Astrocyte (in vitro differentiated cells and primary cell): ENCODE data around the gene STRN3. TPM values are rescaled to one million over a fixed set of nuclear protein-coding genes. Genes with fewer than 3 reads are reported as not detected.

ENCODE experiments used
- DNase-seq: peaks from one replicate; pipeline ENCODE4 v3.0.0-alpha.2; 2010; ENCODE audit warnings: low read depth
- FAIRE-seq: peaks from 2 replicates; lab custom pipeline; 2011; peaks lifted over from hg19 to GRCh38; lab: Jason Lieb, UNC
- H2AFZ ChIP-seq: 2 replicates; pipeline ENCODE4 v1.6.0; 2012; ENCODE audit warnings: low read depth, low read length, inconsistent platforms
- H3K27ac ChIP-seq: 2 replicates; pipeline ENCODE4 v1.5.1; 2011; ENCODE audit warnings: low read depth, low read length, inconsistent platforms
- H3K27me3 ChIP-seq: 2 replicates; pipeline ENCODE4 v1.6.0; 2011; ENCODE audit warnings: low read length, inconsistent platforms; ENCODE audit not compliant: insufficient read depth
- H3K36me3 ChIP-seq: 2 replicates; pipeline ENCODE4 v1.5.1; 2011; ENCODE audit warnings: low read length, inconsistent platforms; ENCODE audit not compliant: insufficient read depth
- H3K4me1 ChIP-seq: 2 replicates; pipeline ENCODE4 v1.5.1; 2011; ENCODE audit warnings: low read length, inconsistent platforms; ENCODE audit not compliant: insufficient read depth
- H3K4me2 ChIP-seq: 2 replicates; pipeline ENCODE4 v1.6.0; 2012; ENCODE audit warnings: low read length, inconsistent platforms
- H3K4me3 ChIP-seq: 2 replicates; pipeline ENCODE4 v1.5.1; 2011; ENCODE audit warnings: low read depth, mild to moderate bottlenecking, low read length, inconsistent platforms; ENCODE audit not compliant: insufficient read depth
- H3K79me2 ChIP-seq: 2 replicates; pipeline ENCODE4 v1.6.0; 2012; ENCODE audit warnings: mild to moderate bottlenecking, low read length, inconsistent platforms; ENCODE audit not compliant: insufficient read depth
- H3K9ac ChIP-seq: 2 replicates; pipeline ENCODE4 v1.6.0; 2012; ENCODE audit warnings: mild to moderate bottlenecking, low read length, inconsistent platforms
- H3K9me3 ChIP-seq: 2 replicates; pipeline ENCODE4 v1.5.1; 2012; ENCODE audit warnings: low read depth, mild to moderate bottlenecking, low read length, inconsistent platforms; ENCODE audit not compliant: insufficient read depth
- H4K20me1 ChIP-seq: 2 replicates; pipeline ENCODE4 v1.6.0; 2012; ENCODE audit warnings: low read length, inconsistent platforms; ENCODE audit not compliant: insufficient read depth
- H3K27ac Mint-ChIP-seq: one replicate; pipeline ENCODE4 v1.8.0; 2021; ENCODE audit warnings: mild to moderate bottlenecking, mixed read lengths; ENCODE audit not compliant: unreplicated experiment
- H3K27me3 Mint-ChIP-seq: one replicate; pipeline ENCODE4 v1.8.0; 2021; ENCODE audit warnings: low read depth, mixed read lengths; ENCODE audit not compliant: unreplicated experiment
- H3K36me3 Mint-ChIP-seq: one replicate; pipeline ENCODE4 v1.8.0; 2021; ENCODE audit warnings: low read depth, mixed read lengths; ENCODE audit not compliant: unreplicated experiment
- H3K4me1 Mint-ChIP-seq: one replicate; pipeline ENCODE4 v1.8.0; 2021; ENCODE audit warnings: low read depth, mixed read lengths; ENCODE audit not compliant: unreplicated experiment
- H3K4me3 Mint-ChIP-seq: one replicate; pipeline ENCODE4 v1.8.0; 2021; ENCODE audit warnings: mild to moderate bottlenecking, moderate library complexity, mixed read lengths; ENCODE audit not compliant: unreplicated experiment
- H3K9me3 Mint-ChIP-seq: one replicate; pipeline ENCODE4 v1.8.0; 2021; ENCODE audit warnings: mild to moderate bottlenecking, mixed read lengths; ENCODE audit not compliant: unreplicated experiment
- CTCF ChIP-seq: IDR thresholded peaks from 2 replicates; pipeline ENCODE4 v1.5.1; 2011; ENCODE audit warnings: low read depth, mild to moderate bottlenecking, inconsistent platforms, low read length, moderate library complexity; ENCODE audit not compliant: insufficient read depth
- EZH2 ChIP-seq: IDR thresholded peaks from 2 replicates; pipeline ENCODE4 v1.6.1; 2012; ENCODE audit warnings: mild to moderate bottlenecking, low read length, inconsistent platforms; ENCODE audit not compliant: insufficient read depth
- total RNA-seq: library from RNA; stranded (reverse); gene quantifications from 2 replicates; pipeline ENCODE4 v1.2.1, GENCODE V29; 2021

The STRN3 gene
- total RNA-seq, 1 donor from 2014 or later = 48.4 TPM

DNA sequence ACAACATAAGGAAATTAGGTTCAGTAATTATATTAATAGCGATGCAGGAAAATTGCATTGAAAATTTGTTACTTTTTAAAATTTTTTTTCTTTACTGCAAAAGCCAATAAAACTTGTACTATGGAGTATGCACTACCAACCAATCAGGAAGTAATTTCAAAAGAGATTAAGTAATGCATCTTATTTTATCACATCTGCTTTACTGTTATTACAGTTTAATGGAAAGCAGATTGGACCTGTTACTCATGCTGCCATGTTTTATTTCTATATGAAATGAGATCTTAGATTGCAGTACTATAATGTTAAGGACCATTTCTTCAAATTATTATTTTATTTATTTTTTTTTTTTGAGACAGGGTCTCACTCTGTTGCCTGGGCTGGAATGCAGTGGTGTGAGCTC, 1.7 kb upstream of the STRN3 start:
- FAIRE-seq (no peak), DNase-seq (no peak)
- Histone ChIP-seq H3K4me2 (no peak overlapping the region), H3K27me3 (no peaks in the 10 kb centered on the region), H3K4me3 (no peak overlapping the region), H3K27ac (no peak overlapping the region), H2AFZ (no peak overlapping the region), H3K4me1 (peaks cover 14% of the 10 kb centered on the region), H3K36me3 (no peaks in the 10 kb centered on the region), H3K9me3 (no peaks in the 10 kb centered on the region), H3K9ac (no peak overlapping the region), H4K20me1 (peaks cover 26% of the 10 kb centered on the region), H3K79me2 (peaks cover 36% of the 10 kb centered on the region)
- H3K4me1 Mint-ChIP-seq = peaks cover 6% of the 10 kb centered on the region
- TF ChIP-seq CTCF (no peak), EZH2 (no peak)
- H3K9me3 Mint-ChIP-seq = no peaks in the 10 kb centered on the region
- H3K36me3 Mint-ChIP-seq = peaks cover 5% of the 10 kb centered on the region
- no peaks in the 10 kb centered on the region for H3K27me3 Mint-ChIP-seq
- H3K27ac Mint-ChIP-seq = no peak overlapping the region
- H3K4me3 Mint-ChIP-seq = peak overlapping the region; percentile 90

GRCh38 chr14:31026450-31027235, 464 bp upstream of the STRN3 start:
- Histone ChIP-seq H3K4me2 (peak overlapping the region; percentile 93), H3K27me3 (no peaks in the 10 kb centered on the region), H3K9ac (peak overlapping the region; percentile 92), H3K4me3 (peak overlapping the region; percentile 96), H3K27ac (peak overlapping the region; percentile 94), H3K36me3 (peaks cover 7% of the 10 kb centered on the region), H2AFZ (peak overlapping the region; percentile 90), H3K9me3 (no peaks in the 10 kb centered on the region), H3K79me2 (peaks cover 48% of the 10 kb centered on the region), H3K4me1 (peaks cover 13% of the 10 kb centered on the region), H4K20me1 (peaks cover 35% of the 10 kb centered on the region)
- Mint-ChIP-seq H3K27ac (peak overlapping the region; percentile 95), H3K36me3 (peaks cover 5% of the 10 kb centered on the region), H3K9me3 (no peaks in the 10 kb centered on the region), H3K4me1 (peaks cover 9% of the 10 kb centered on the region), H3K27me3 (no peaks in the 10 kb centered on the region), H3K4me3 (peak overlapping the region; percentile 90)
- DNase-seq (peak; percentile 94), FAIRE-seq (no peak)
- TF ChIP-seq CTCF (no peak), EZH2 (no peak)
